CD8-positive, alpha-beta memory T cell (primary cell): Measurements from ENCODE around the gene C10orf71. TPM values are rescaled to one million over a fixed set of nuclear protein-coding genes. Genes with fewer than 3 reads are reported as not detected.

ENCODE experiments used
- CTCF ChIA-PET: fragments of 350-600 bp; sonication (Branson Sonifier 250); formaldehyde crosslinking; loops from one replicate; lab custom pipeline; 2021; ENCODE audit warnings: antibody characterized with exemption; lab: Charles Lee
- POLR2A ChIA-PET: fragments of 350-600 bp; sonication (Branson Sonifier 250); formaldehyde crosslinking; loops from one replicate; lab custom pipeline; 2021; ENCODE audit warnings: antibody characterized with exemption; lab: Charles Lee
- DNase-seq, 5 donors: peaks; one replicate each; pipeline versions ENCODE4 v3.0.0 to v3.0.0-alpha.2; 2020 to 2022; ENCODE audit warnings: mixed read lengths in 1 of 5
- H3K27ac ChIP-seq: one replicate; pipeline ENCODE4 v1.7.0; 2013; ENCODE audit warnings: low read depth, mild to moderate bottlenecking, low read length, moderate library complexity
- H3K27me3 ChIP-seq: 2 replicates; pipeline ENCODE4 v1.7.0; 2013; ENCODE audit warnings: low read length, mild to moderate bottlenecking; ENCODE audit not compliant: insufficient read depth, poor library complexity, severe bottlenecking
- H3K36me3 ChIP-seq: 2 replicates; pipeline ENCODE4 v1.7.0; 2013; ENCODE audit warnings: mild to moderate bottlenecking, low read length, moderate library complexity; ENCODE audit not compliant: insufficient read depth
- H3K4me1 ChIP-seq: 2 replicates; pipeline ENCODE4 v1.7.0; 2013; ENCODE audit warnings: mild to moderate bottlenecking, low read length, moderate library complexity; ENCODE audit not compliant: insufficient read depth
- H3K4me3 ChIP-seq: 2 replicates; pipeline ENCODE4 v1.7.0; 2013; ENCODE audit warnings: mild to moderate bottlenecking, low read length
- H3K9me3 ChIP-seq: 2 replicates; pipeline ENCODE4 v1.7.0; 2013; ENCODE audit warnings: mild to moderate bottlenecking, low read length
- H3K27ac Mint-ChIP-seq, 8 donors: one replicate each; pipeline ENCODE4 v1.8.0; 2020 to 2021; ENCODE audit warnings: mixed read lengths in 8 of 8, mild to moderate bottlenecking in 6 of 8, inconsistent platforms in 3 of 8, moderate library complexity in 3 of 8
- H3K27me3 Mint-ChIP-seq, 2 donors: one replicate each; pipeline ENCODE4 v1.8.0; 2020 to 2021; ENCODE audit warnings: mixed read lengths in 2 of 2, mild to moderate bottlenecking in 1 of 2, moderate library complexity in 1 of 2
- H3K36me3 Mint-ChIP-seq, 3 donors: one replicate each; pipeline ENCODE4 v1.8.0; 2020 to 2021; ENCODE audit warnings: mixed read lengths in 3 of 3, inconsistent platforms in 1 of 3, mild to moderate bottlenecking in 1 of 3
- H3K4me1 Mint-ChIP-seq, 3 donors: one replicate each; pipeline ENCODE4 v1.8.0; 2020 to 2021; ENCODE audit warnings: mixed read lengths in 3 of 3, inconsistent platforms in 1 of 3, mild to moderate bottlenecking in 1 of 3
- H3K4me3 Mint-ChIP-seq, 7 donors: one replicate each; pipeline ENCODE4 v1.8.0; 2020 to 2021; ENCODE audit warnings: mixed read lengths in 7 of 7, mild to moderate bottlenecking in 6 of 7, moderate library complexity in 4 of 7, inconsistent platforms in 2 of 7
- H3K9me3 Mint-ChIP-seq, 5 donors: one replicate each; pipeline ENCODE4 v1.8.0; 2020 to 2022; ENCODE audit warnings: mixed read lengths in 5 of 5, mild to moderate bottlenecking in 3 of 5, moderate library complexity in 2 of 5, inconsistent platforms in 1 of 5
- polyA plus RNA-seq: library from polyadenylated mRNA; unstranded; fragments of 300-500 nt; fragmentation: Illumina TruSeq; gene quantifications from one replicate; pipeline ENCODE4 v1.2.3, GENCODE V29; 2021
- total RNA-seq, 2 experiments: library from RNA; stranded (reverse); gene quantifications; one replicate each; pipeline ENCODE4 v1.2.3, GENCODE V29; 2021

C10orf71 gene
- total RNA-seq (not detected), polyA plus RNA-seq (not detected)

GRCh38 chr10:49298983-49299815 lies at the start of gene C10orf71:
TSS of gene C10orf71 (plus strand) at chr10:49299170. CDS start at chr10:49322546, 23,376 bp downstream.
- Histone ChIP-seq H3K27ac (peak within 1 kb of the TSS; percentile 85), H3K27me3 (no peaks in the 10 kb centered on the region), H3K36me3 (no peaks in the 10 kb centered on the region), H3K4me1 (no peaks in the 10 kb centered on the region), H3K9me3 (no peaks in the 10 kb centered on the region), H3K4me3 (no peak within 1 kb of the TSS)
- Mint-ChIP-seq H3K4me1 (peaks cover 0 to 2% (median 0%) of the 10 kb centered on the region in 3 donors), H3K27ac (peak within 1 kb of the TSS in 1 of 8 donors; percentile 9), H3K36me3 (no peaks in the 10 kb centered on the region), H3K27me3 (peaks cover 0 to 2% of the 10 kb centered on the region in 2 donors), H3K9me3 (no peaks in the 10 kb centered on the region), H3K4me3 (peak within 1 kb of the TSS in 1 of 7 donors; percentile 44)
- no peak for DNase-seq
- ChIA-PET CTCF (no interaction called here), POLR2A (no interaction called here)

GRCh38 chr10:49252313-49253034 lies 46.5 kb upstream of the C10orf71 start:
- Mint-ChIP-seq H3K27me3 (no peaks in the 10 kb centered on the region), H3K4me1 (no peaks in the 10 kb centered on the region), H3K9me3 (peaks cover 0 to 4% (median 0%) of the 10 kb centered on the region in 5 donors), H3K27ac (peak overlapping the region in 2 of 8 donors; percentile 24 to 30), H3K4me3 (no peak overlapping the region), H3K36me3 (no peaks in the 10 kb centered on the region)
- no peak overlapping the region for H3K27ac ChIP-seq
- CTCF ChIA-PET, result no interaction called here
- H3K27me3 ChIP-seq, result no peaks in the 10 kb centered on the region
- no peak for DNase-seq
- H3K9me3 ChIP-seq, result no peaks in the 10 kb centered on the region
- H3K4me3 ChIP-seq, result no peak overlapping the region
- no peaks in the 10 kb centered on the region for H3K36me3 ChIP-seq
- H3K4me1 ChIP-seq, result peaks cover 16% of the 10 kb centered on the region
- POLR2A ChIA-PET, result no interaction called here

GRCh38 chr10:49253340-49253906 lies 45.5 kb upstream of the C10orf71 start:
- ChIA-PET POLR2A (no interaction called here), CTCF (no interaction called here)
- H3K36me3 ChIP-seq, result no peaks in the 10 kb centered on the region
- Mint-ChIP-seq H3K4me1 (no peaks in the 10 kb centered on the region), H3K4me3 (no peak overlapping the region), H3K27ac (no peak overlapping the region), H3K9me3 (peaks cover 0 to 2% (median 0%) of the 10 kb centered on the region in 5 donors), H3K36me3 (no peaks in the 10 kb centered on the region), H3K27me3 (peaks cover 0 to 2% of the 10 kb centered on the region in 2 donors)
- H3K4me1 ChIP-seq, result peaks cover 16% of the 10 kb centered on the region
- no peak overlapping the region for H3K4me3 ChIP-seq
- no peaks in the 10 kb centered on the region for H3K27me3 ChIP-seq
- DNase-seq, result peak in 1 of 5 donors; percentile 20
- H3K9me3 ChIP-seq, result no peaks in the 10 kb centered on the region
- H3K27ac ChIP-seq, result no peak overlapping the region

- Histone ChIP-seq H3K9me3 (no peaks in the 10 kb centered on the region), H3K4me3 (no peak overlapping the region), H3K36me3 (no peaks in the 10 kb centered on the region), H3K4me1 (peaks cover 16% of the 10 kb centered on the region), H3K27ac (no peak overlapping the region), H3K27me3 (no peaks in the 10 kb centered on the region)
- H3K36me3 Mint-ChIP-seq, result no peaks in the 10 kb centered on the region
- DNase-seq, result no peak
- H3K4me1 Mint-ChIP-seq, result no peaks in the 10 kb centered on the region
- no peak overlapping the region for H3K27ac Mint-ChIP-seq
- no peaks in the 10 kb centered on the region for H3K9me3 Mint-ChIP-seq
- H3K27me3 Mint-ChIP-seq, result peaks cover 0 to 2% of the 10 kb centered on the region in 2 donors
- POLR2A ChIA-PET, result no interaction called here
- CTCF ChIA-PET, result no interaction called here
- H3K4me3 Mint-ChIP-seq, result no peak overlapping the region
These were observed 44.8 kb upstream of the C10orf71 start for GRCh38 chr10:49254150-49254549.

GRCh38 chr10:49254556-49255318 lies 44.2 kb upstream of the C10orf71 start:
- Histone ChIP-seq H3K4me1 (peaks cover 16% of the 10 kb centered on the region), H3K4me3 (no peak overlapping the region), H3K27me3 (no peaks in the 10 kb centered on the region)

GRCh38 chr10:49255883-49256282 lies 43.1 kb upstream of the C10orf71 start:
- ChIA-PET POLR2A (no interaction called here), CTCF (no interaction called here)
- Mint-ChIP-seq H3K27ac (peak overlapping the region in 2 of 8 donors; percentile 8 to 64), H3K27me3 (peaks cover 0 to 2% of the 10 kb centered on the region in 2 donors), H3K4me3 (no peak overlapping the region), H3K4me1 (no peaks in the 10 kb centered on the region), H3K36me3 (no peaks in the 10 kb centered on the region), H3K9me3 (no peaks in the 10 kb centered on the region)
- Histone ChIP-seq H3K27ac (no peak overlapping the region), H3K36me3 (no peaks in the 10 kb centered on the region), H3K4me1 (peaks cover 16% of the 10 kb centered on the region), H3K4me3 (no peak overlapping the region), H3K27me3 (no peaks in the 10 kb centered on the region), H3K9me3 (no peaks in the 10 kb centered on the region)
- peak in 1 of 5 donors; percentile 22 for DNase-seq

More at GRCh38 chr10:49254556-49255318, 44.2 kb upstream of the C10orf71 start:
- no peak overlapping the region for H3K4me3 Mint-ChIP-seq
- H3K36me3 ChIP-seq, result no peaks in the 10 kb centered on the region
- CTCF ChIA-PET, result no interaction called here
- H3K27ac ChIP-seq, result no peak overlapping the region
- no peaks in the 10 kb centered on the region for H3K36me3 Mint-ChIP-seq
- POLR2A ChIA-PET, result no interaction called here
- H3K27me3 Mint-ChIP-seq, result peaks cover 0 to 2% of the 10 kb centered on the region in 2 donors
- H3K9me3 ChIP-seq, result no peaks in the 10 kb centered on the region
- no peak overlapping the region for H3K27ac Mint-ChIP-seq
- no peaks in the 10 kb centered on the region for H3K4me1 Mint-ChIP-seq
- DNase-seq, result peak in 4 of 5 donors; percentile 25 to 64 (median 47)
- H3K9me3 Mint-ChIP-seq, result no peaks in the 10 kb centered on the region

GRCh38 chr10:49257154-49257553 lies 41.8 kb upstream of the C10orf71 start:
- Histone ChIP-seq H3K4me3 (no peak overlapping the region), H3K9me3 (no peaks in the 10 kb centered on the region), H3K4me1 (peaks cover 16% of the 10 kb centered on the region), H3K27me3 (no peaks in the 10 kb centered on the region), H3K27ac (no peak overlapping the region), H3K36me3 (no peaks in the 10 kb centered on the region)
- ChIA-PET POLR2A (no interaction called here), CTCF (no interaction called here)
- Mint-ChIP-seq H3K27me3 (peaks cover 0 to 2% of the 10 kb centered on the region in 2 donors), H3K4me1 (no peaks in the 10 kb centered on the region), H3K4me3 (no peak overlapping the region), H3K9me3 (no peaks in the 10 kb centered on the region), H3K36me3 (no peaks in the 10 kb centered on the region), H3K27ac (no peak overlapping the region)
- no peak for DNase-seq
